Thoracic aorta (tissue), 2 donors: ENCODE measurements around the gene NRP1. TPM values are rescaled to one million over a fixed set of nuclear protein-coding genes. Genes with fewer than 3 reads are reported as not detected.

Source experiments
- ATAC-seq: fragments of 150-250 bp; one replicate; pipeline ENCODE4 v1.8.0; 2017; ENCODE audit warnings: low read depth; ENCODE audit not compliant: insufficient number of reproducible peaks, low FRiP score
- DNase-seq: peaks from one replicate; pipeline ENCODE4 v3.0.0-alpha.2; 2020; ENCODE audit warnings: low spot score
- H3K27ac ChIP-seq, 2 donors: fragments of 200-600 bp; sonication (generic); 1 replicate in 1 of 2; 2 replicates in 1 of 2; pipeline ENCODE4 v1.5.1; 2016; ENCODE audit warnings: mild to moderate bottlenecking in 2 of 2, moderate library complexity in 2 of 2
- H3K27me3 ChIP-seq: fragments of 200-600 bp; sonication (generic); replicated peaks from 2 replicates; pipeline ENCODE4 v1.6.0; 2016; ENCODE audit warnings: mild to moderate bottlenecking; ENCODE audit not compliant: insufficient read depth
- H3K36me3 ChIP-seq: fragments of 200-600 bp; sonication (generic); one replicate; pipeline ENCODE4 v1.5.1; 2016
- H3K4me1 ChIP-seq, 2 donors: fragments of 200-600 bp; sonication (generic); 1 replicate in 1 of 2; 2 replicates in 1 of 2; pipeline versions ENCODE4 v1.5.1 to v1.6.0; 2016; ENCODE audit warnings: low read depth in 2 of 2, mild to moderate bottlenecking in 1 of 2; ENCODE audit not compliant: control insufficient read depth in 1 of 2
- H3K4me3 ChIP-seq: fragments of 200-600 bp; sonication (generic); 2 replicates; pipeline ENCODE4 v1.5.1; 2016; ENCODE audit warnings: mild to moderate bottlenecking
- H3K9me3 ChIP-seq: fragments of 200-600 bp; sonication (generic); 2 replicates; pipeline ENCODE4 v1.5.1; 2016
- total RNA-seq, 2 donors: library from RNA; depleted of rRNA; stranded (reverse); fragments of >200 nt; gene quantifications; one replicate each; pipeline versions ENCODE4 v1.1.0 to v1.2.3, GENCODE V29; 2016
- TF ChIP-seq, protein P1 (sequence below): fragments of 200-600 bp; sonication (generic); IDR thresholded peaks from one replicate; pipeline ENCODE4 v1.5.1; 2019; ENCODE audit warnings: antibody characterized with exemption

The NRP1 gene
- total RNA-seq, 2 donors from 2014 or later = 66.9 to 117 TPM

DNA sequence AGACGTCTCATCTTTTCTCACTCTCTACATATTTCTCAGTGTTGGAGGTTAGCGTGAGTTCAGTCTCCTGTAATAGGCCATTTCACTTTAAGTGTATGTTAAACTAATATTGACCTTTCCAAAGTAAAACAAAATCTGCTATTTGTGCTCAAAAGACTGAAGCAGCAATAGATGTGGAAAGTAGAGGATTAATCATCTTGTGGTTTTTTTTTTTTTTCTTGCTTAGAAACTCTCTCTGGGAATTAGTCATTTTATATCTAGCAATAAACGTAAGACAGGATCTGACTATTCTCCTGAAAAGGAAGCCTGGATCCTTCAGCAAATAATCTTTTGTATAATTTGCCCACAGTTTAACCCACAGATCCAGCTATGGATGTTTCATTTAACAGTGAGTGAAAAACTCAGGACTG, 81.7 kb downstream of the NRP1 start:
- DNase-seq (no peak), ATAC-seq (no peak)
- no peaks in the 10 kb centered on the region for H3K27me3 ChIP-seq
- peaks cover 0 to 3% of the 10 kb centered on the region in 2 donors for H3K4me1 ChIP-seq
- H3K9me3 ChIP-seq = no peaks in the 10 kb centered on the region
- no peak overlapping the region for H3K27ac ChIP-seq
- peaks cover 13% of the 10 kb centered on the region for H3K36me3 ChIP-seq
- TF ChIP-seq, protein P1, sequence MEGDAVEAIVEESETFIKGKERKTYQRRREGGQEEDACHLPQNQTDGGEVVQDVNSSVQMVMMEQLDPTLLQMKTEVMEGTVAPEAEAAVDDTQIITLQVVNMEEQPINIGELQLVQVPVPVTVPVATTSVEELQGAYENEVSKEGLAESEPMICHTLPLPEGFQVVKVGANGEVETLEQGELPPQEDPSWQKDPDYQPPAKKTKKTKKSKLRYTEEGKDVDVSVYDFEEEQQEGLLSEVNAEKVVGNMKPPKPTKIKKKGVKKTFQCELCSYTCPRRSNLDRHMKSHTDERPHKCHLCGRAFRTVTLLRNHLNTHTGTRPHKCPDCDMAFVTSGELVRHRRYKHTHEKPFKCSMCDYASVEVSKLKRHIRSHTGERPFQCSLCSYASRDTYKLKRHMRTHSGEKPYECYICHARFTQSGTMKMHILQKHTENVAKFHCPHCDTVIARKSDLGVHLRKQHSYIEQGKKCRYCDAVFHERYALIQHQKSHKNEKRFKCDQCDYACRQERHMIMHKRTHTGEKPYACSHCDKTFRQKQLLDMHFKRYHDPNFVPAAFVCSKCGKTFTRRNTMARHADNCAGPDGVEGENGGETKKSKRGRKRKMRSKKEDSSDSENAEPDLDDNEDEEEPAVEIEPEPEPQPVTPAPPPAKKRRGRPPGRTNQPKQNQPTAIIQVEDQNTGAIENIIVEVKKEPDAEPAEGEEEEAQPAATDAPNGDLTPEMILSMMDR = no peak
- no peak overlapping the region for H3K4me3 ChIP-seq

DNA sequence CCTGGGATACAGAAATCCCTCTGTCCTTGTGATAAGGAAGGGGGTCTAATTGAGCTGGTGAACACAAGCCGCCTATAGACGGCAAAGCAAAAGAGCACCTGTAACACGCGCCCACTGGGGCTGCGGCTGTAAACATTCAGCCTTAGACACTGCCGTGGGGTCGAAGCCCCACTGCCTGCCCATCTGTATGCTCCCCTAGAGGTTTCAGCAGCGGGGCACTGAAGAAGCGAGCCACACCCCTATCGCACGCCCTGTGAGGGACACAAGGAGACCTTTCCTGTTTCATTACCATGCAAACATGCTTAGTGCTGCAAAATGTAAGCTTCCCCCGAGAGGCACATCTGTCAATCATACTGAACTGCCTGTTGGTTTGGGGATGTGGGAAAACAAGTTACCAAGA, 82.1 kb downstream of the NRP1 start:
- DNase-seq = no peak
- Histone ChIP-seq H3K27ac (no peak overlapping the region), H3K4me3 (no peak overlapping the region), H3K9me3 (no peaks in the 10 kb centered on the region), H3K27me3 (no peaks in the 10 kb centered on the region), H3K36me3 (peaks cover 13% of the 10 kb centered on the region), H3K4me1 (peaks cover 0 to 3% of the 10 kb centered on the region in 2 donors)
- no peak for ATAC-seq
- TF ChIP-seq, protein P1 = no peak

DNA sequence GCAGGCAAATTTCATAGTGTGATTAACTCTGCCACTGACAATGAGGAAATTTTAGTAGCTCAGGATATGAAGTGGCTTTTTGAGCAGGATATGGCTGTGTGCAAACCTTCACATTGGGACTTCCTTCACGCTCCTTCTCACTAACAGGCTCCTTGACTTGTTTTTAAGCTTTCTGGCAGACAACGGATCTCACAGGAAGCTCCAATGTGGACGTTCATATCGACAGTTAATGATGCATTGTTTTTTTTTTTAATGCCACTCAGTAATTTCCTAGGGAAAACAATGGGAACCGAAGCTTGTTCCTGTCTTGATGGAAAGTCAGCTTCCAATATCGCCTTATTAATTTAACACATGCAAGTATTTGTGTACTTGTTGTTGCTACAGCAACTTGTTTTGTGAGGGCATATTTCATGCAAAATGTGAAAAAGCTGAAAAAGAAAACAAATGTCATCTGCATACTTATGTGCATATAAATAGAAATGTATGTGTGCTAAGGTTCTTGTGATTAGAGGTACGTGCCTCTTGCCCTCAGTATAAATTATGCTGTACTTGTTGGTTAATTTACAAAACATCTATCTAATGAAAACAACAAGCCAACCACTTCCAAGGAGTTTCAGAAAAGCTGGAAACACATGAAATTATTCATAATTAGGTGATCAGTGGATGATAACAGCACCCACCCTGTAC, 84.7 kb downstream of the NRP1 start:
- ATAC-seq (no peak), DNase-seq (no peak)
- H3K9me3 ChIP-seq = no peaks in the 10 kb centered on the region
- H3K27ac ChIP-seq = no peak overlapping the region
- TF ChIP-seq, protein P1 = no peak
- peaks cover 13% of the 10 kb centered on the region for H3K36me3 ChIP-seq
- H3K4me3 ChIP-seq = no peak overlapping the region
- H3K27me3 ChIP-seq = no peaks in the 10 kb centered on the region
- peaks cover 0 to 8% of the 10 kb centered on the region in 2 donors for H3K4me1 ChIP-seq

DNA sequence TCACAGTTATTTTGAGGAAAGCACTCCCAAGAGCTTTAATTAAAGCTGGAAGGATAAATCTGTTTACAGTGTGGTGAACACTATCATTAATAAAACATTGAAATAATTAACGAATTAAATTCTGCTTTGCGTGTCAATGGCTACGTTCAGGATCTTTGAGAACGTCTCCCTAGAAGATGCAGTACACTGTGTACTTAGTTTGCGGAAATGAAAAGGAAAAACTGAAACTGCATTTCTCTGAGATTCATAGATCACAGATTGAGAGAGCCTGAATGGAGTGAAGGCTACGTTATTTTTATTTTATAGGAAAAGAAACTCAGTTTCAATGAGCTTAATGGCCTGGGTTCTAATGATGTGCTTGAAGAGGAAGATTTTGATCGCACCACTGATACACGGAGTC, 85.3 kb downstream of the NRP1 start:
- Histone ChIP-seq H3K27me3 (no peaks in the 10 kb centered on the region), H3K4me3 (no peak overlapping the region), H3K4me1 (peaks cover 0 to 14% of the 10 kb centered on the region in 2 donors), H3K27ac (no peak overlapping the region), H3K9me3 (no peaks in the 10 kb centered on the region), H3K36me3 (peaks cover 13% of the 10 kb centered on the region)
- DNase-seq (no peak), ATAC-seq (no peak)
- TF ChIP-seq, protein P1 = no peak

DNA sequence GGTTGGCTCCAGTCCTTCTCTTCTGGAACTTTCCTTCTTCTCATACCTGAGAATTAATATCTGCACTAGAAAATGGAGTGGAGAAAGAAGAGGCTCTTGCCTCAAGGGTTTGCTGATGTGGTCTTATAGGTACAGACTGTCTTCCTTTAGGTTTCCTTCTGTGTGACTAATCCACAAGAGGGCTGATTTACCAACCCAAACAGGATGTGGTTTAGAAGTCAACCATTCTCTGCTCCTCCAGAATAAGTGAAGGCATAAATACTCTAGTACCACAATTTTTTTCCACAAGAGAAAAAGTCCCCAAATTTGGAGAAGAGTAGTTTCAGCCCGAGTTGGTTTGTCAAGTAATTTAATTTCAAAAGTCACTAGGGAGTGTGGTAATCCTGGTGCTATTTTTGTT, 85.8 kb downstream of the NRP1 start:
- TF ChIP-seq, protein P1 = no peak
- H3K4me3 ChIP-seq = no peak overlapping the region
- no peaks in the 10 kb centered on the region for H3K9me3 ChIP-seq
- no peak for ATAC-seq
- DNase-seq = no peak
- H3K27me3 ChIP-seq = no peaks in the 10 kb centered on the region
- no peak overlapping the region for H3K27ac ChIP-seq
- H3K36me3 ChIP-seq = peaks cover 13% of the 10 kb centered on the region
- peaks cover 0 to 14% of the 10 kb centered on the region in 2 donors for H3K4me1 ChIP-seq
